Ascending aorta (tissue), 2 donors: ENCODE data around the gene KNTC1. TPM values are rescaled to one million over a fixed set of nuclear protein-coding genes. Genes with fewer than 3 reads are reported as not detected.

Experiments
- DNase-seq, 2 donors: peaks; one replicate each; pipeline ENCODE4 v3.0.0-alpha.2; 2019; ENCODE audit warnings: low spot score in 2 of 2
- H3K27ac ChIP-seq, 2 donors: fragments of 200-600 bp; sonication (generic); one replicate each; pipeline ENCODE4 v1.5.1; 2016 to 2017; ENCODE audit warnings: mild to moderate bottlenecking in 1 of 2
- H3K27me3 ChIP-seq: fragments of 200-600 bp; sonication (generic); one replicate; pipeline ENCODE4 v1.5.1; 2017
- H3K36me3 ChIP-seq, 2 donors: fragments of 200-600 bp; sonication (generic); one replicate each; pipeline ENCODE4 v1.5.1; 2016
- H3K4me1 ChIP-seq, 2 donors: fragments of 200-600 bp; sonication (generic); one replicate each; pipeline ENCODE4 v1.5.1; 2016 to 2017; ENCODE audit warnings: mild to moderate bottlenecking in 1 of 2
- H3K4me3 ChIP-seq, 2 donors: fragments of 200-600 bp; sonication (generic); one replicate each; pipeline ENCODE4 v1.5.1; 2016 to 2017; ENCODE audit warnings: mild to moderate bottlenecking in 1 of 2
- H3K9me3 ChIP-seq, 2 donors: fragments of 200-600 bp; sonication (generic); one replicate each; pipeline ENCODE4 v1.5.1; 2016
- intact Hi-C: fragments of 100-400 bp; cut with DNase I; formaldehyde crosslinking; loops from one replicate; pipeline ENCODE4 v1.15.1; 2023
- total RNA-seq: library from RNA; depleted of rRNA; stranded (reverse); fragments of >200 nt; gene quantifications from one replicate; pipeline ENCODE4 v1.1.0, GENCODE V29; 2016
- TF ChIP-seq, protein P1 (sequence below), 3 experiments: fragments of 200-600 bp in 2 of 3; fragments of 450-650 bp in 1 of 3; sonication (generic) in 2 of 3; IDR thresholded peaks; one replicate each; pipeline ENCODE4 v1.5.1; 2016 to 2019; ENCODE audit warnings: antibody characterized with exemption in 3 of 3, mild to moderate bottlenecking in 1 of 3, moderate library complexity in 1 of 3

KNTC1 gene
- total RNA-seq, 1 donor from 2014 or later: 10.5 TPM

- Histone ChIP-seq H3K9me3 (no peaks in the 10 kb centered on the region), H3K36me3 (peaks cover 4 to 8% of the 10 kb centered on the region in 2 donors), H3K27ac (no peak overlapping the region), H3K4me1 (peaks cover 7 to 15% of the 10 kb centered on the region in 2 donors), H3K27me3 (no peaks in the 10 kb centered on the region), H3K4me3 (no peak overlapping the region)
- TF ChIP-seq, protein P1, sequence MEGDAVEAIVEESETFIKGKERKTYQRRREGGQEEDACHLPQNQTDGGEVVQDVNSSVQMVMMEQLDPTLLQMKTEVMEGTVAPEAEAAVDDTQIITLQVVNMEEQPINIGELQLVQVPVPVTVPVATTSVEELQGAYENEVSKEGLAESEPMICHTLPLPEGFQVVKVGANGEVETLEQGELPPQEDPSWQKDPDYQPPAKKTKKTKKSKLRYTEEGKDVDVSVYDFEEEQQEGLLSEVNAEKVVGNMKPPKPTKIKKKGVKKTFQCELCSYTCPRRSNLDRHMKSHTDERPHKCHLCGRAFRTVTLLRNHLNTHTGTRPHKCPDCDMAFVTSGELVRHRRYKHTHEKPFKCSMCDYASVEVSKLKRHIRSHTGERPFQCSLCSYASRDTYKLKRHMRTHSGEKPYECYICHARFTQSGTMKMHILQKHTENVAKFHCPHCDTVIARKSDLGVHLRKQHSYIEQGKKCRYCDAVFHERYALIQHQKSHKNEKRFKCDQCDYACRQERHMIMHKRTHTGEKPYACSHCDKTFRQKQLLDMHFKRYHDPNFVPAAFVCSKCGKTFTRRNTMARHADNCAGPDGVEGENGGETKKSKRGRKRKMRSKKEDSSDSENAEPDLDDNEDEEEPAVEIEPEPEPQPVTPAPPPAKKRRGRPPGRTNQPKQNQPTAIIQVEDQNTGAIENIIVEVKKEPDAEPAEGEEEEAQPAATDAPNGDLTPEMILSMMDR (IDR thresholded peaks at IDR 0.05): no peak
- intact Hi-C loops: no loop called here
- DNase-seq: no peak
Measured at GRCh38 chr12:122528992-122529391, 1.9 kb downstream of the KNTC1 start.

DNA sequence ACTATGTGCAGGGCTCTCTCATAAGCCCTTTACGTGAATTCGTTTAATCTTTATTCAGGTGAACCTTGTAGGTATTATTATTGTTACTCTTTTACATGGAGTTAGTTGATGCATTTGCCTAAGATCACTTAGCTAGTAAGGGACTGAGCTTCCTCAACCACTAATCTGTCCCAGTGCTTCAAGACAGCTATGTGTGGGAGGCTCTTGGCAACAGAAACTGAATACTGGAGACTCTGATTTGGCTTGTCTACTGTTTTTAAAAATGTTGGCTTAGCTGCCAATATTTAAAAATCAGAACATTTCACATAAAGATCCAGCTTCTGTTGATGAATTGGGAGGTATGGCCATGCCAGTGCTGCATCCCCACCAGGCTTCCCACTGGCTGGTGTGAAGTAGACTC lies 6.8 kb downstream of the KNTC1 start:
- H3K36me3 ChIP-seq: no peaks in the 10 kb centered on the region
- TF ChIP-seq, protein P1 (IDR thresholded peaks at IDR 0.05): no peak
- H3K9me3 ChIP-seq: no peaks in the 10 kb centered on the region
- H3K4me3 ChIP-seq: no peak overlapping the region
- H3K27ac ChIP-seq: no peak overlapping the region
- intact Hi-C loops: no loop called here
- no peaks in the 10 kb centered on the region for H3K27me3 ChIP-seq
- no peaks in the 10 kb centered on the region for H3K4me1 ChIP-seq
- no peak for DNase-seq

DNA sequence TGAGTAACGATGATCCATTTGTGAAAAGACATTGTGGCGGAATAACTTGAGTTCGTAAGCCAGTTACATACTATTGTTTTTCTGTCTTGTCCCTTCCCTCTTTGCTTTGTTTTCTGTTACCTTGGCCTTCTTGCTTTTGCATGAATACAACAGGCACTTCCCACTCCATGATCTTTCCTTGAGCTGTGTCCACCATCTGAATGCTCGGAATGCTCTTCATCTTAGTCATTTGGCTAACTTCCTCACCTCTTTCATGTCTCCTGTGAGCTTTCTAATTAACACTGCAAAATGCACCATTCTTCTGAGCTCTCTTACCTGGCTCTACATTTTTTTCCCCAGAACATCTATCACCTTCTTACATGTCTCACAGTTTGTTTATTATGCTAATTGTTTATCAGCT lies 10.0 kb downstream of the KNTC1 start:
- Histone ChIP-seq H3K36me3 (no peaks in the 10 kb centered on the region), H3K9me3 (no peaks in the 10 kb centered on the region), H3K4me1 (no peaks in the 10 kb centered on the region), H3K27me3 (no peaks in the 10 kb centered on the region), H3K27ac (no peak overlapping the region), H3K4me3 (no peak overlapping the region)
- intact Hi-C loops: no loop called here
- TF ChIP-seq, protein P1 (IDR thresholded peaks at IDR 0.05): no peak
- DNase-seq: no peak

DNA sequence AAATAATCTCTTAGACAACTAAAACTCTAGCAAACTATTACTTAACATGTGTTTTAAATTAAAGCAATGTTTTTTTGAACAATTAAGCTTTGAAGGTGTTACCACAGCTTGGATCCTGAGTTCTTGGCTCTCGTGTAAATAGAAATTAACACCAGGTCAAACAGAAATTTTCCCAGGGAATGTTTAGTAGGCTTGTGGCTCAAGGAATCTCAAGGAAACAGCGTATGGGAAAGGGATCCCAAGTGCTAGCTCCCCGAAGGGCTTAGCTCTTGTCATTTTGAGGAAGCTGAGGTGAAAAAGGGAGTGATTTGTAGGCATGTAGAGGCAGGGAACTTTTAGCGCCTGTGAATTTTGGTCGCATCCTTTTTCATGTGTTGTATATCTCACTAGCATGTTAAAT lies 11.4 kb downstream of the KNTC1 start:
- Histone ChIP-seq H3K4me3 (no peak overlapping the region), H3K27ac (no peak overlapping the region), H3K27me3 (no peaks in the 10 kb centered on the region), H3K4me1 (no peaks in the 10 kb centered on the region), H3K36me3 (peaks cover 0 to 4% of the 10 kb centered on the region in 2 donors), H3K9me3 (no peaks in the 10 kb centered on the region)
- DNase-seq: no peak
- TF ChIP-seq, protein P1 (IDR thresholded peaks at IDR 0.05): no peak
- intact Hi-C loops: no loop called here

- Histone ChIP-seq H3K27ac (no peak overlapping the region), H3K9me3 (no peaks in the 10 kb centered on the region), H3K4me1 (no peaks in the 10 kb centered on the region), H3K36me3 (peaks cover 3 to 13% of the 10 kb centered on the region in 2 donors), H3K4me3 (no peak overlapping the region), H3K27me3 (no peaks in the 10 kb centered on the region)
- TF ChIP-seq, protein P1 (IDR thresholded peaks at IDR 0.05): no peak
- intact Hi-C loops: no loop called here
- no peak for DNase-seq
Measured at GRCh38 chr12:122544537-122544936, 17.5 kb downstream of the KNTC1 start.

DNA sequence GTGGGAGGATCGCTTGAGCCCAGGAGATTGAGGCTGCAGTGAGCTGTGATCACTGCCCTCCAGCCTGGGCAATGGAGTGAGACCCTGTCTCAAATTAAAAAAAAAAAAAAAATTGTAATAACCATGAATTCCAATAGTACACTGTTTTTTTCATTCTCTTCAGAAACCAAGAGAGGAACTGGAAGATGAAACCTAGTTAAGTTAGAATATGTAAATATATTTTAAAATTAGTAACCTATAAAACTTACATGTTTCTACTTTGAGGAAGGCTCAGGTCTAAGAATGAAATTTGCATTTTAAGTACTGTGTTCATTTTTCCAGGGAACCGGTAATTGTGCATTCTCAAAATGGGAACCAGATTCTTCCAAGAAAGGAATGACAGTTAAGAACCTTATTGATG lies 18.8 kb downstream of the KNTC1 start:
- H3K4me3 ChIP-seq: no peak overlapping the region
- H3K9me3 ChIP-seq: no peaks in the 10 kb centered on the region
- H3K27me3 ChIP-seq: no peaks in the 10 kb centered on the region
- no peak for DNase-seq
- TF ChIP-seq, protein P1 (IDR thresholded peaks at IDR 0.05): no peak
- H3K27ac ChIP-seq: no peak overlapping the region
- peaks cover 3 to 20% of the 10 kb centered on the region in 2 donors for H3K36me3 ChIP-seq
- intact Hi-C loops: no loop called here
- no peaks in the 10 kb centered on the region for H3K4me1 ChIP-seq
